ENCODE measurements around the gene DNLZ.
"Not testable (repeated sequence)": the region's sequence is repeated elsewhere in the genome, so short reads cannot be mapped to it uniquely, and the experiment has no call there.

Gene DNLZ
- 1.7 reads per million for total RNA-seq

- peak; percentile 82 for DNase-seq
Observed at GRCh38 chr9:136363106-136363948, at the start of gene DNLZ. TSS of gene DNLZ (minus strand) at chr9:136363744. CDS start at chr9:136363714, 30 bp downstream.

GRCh38 chr9:136412962-136413361 lies 49.4 kb upstream of the DNLZ start:
- no peak for DNase-seq

GRCh38 chr9:136411378-136411777 lies 47.8 kb upstream of the DNLZ start:
- DNase-seq, result no peak

GRCh38 chr9:136410500-136411287 lies 47.1 kb upstream of the DNLZ start, which contains the start of the genes ENTR1 and PMPCA:
TSS of gene ENTR1 (minus strand) at chr9:136410614. CDS start at chr9:136410397, 217 bp downstream.
TSS of gene PMPCA (plus strand) at chr9:136410658. CDS start at chr9:136410669, 11 bp downstream.
- DNase-seq, result peak; percentile 95

GRCh38 chr9:136409557-136410455 lies 46.3 kb upstream of the DNLZ start:
- peak; percentile 16 for DNase-seq

- no peak for DNase-seq
Observed at GRCh38 chr9:136407911-136408310, 44.4 kb upstream of the DNLZ start.

- DNase-seq, result not testable (repeated sequence)
Observed at GRCh38 chr9:136407061-136407460, 43.5 kb upstream of the DNLZ start.

GRCh38 chr9:136405904-136406303 lies 42.4 kb upstream of the DNLZ start:
- not testable (repeated sequence) for DNase-seq

GRCh38 chr9:136405481-136405880 lies 41.9 kb upstream of the DNLZ start:
- DNase-seq, result no peak

- DNase-seq, result no peak
Observed at GRCh38 chr9:136404801-136405136, 41.2 kb upstream of the DNLZ start.

GRCh38 chr9:136403915-136404800 lies 40.6 kb upstream of the DNLZ start:
- peak; percentile 21 for DNase-seq

- peak; percentile 62 for DNase-seq
Observed at GRCh38 chr9:136403538-136403914, 40.0 kb upstream of the DNLZ start.

- DNase-seq, result no peak
Observed at GRCh38 chr9:136402067-136402466, 38.5 kb upstream of the DNLZ start.

GRCh38 chr9:136401173-136401922 lies 37.8 kb upstream of the DNLZ start:
- no peak for DNase-seq

- peak; percentile 81 for DNase-seq
Observed at GRCh38 chr9:136400038-136400834, 36.7 kb upstream of the DNLZ start, which contains the start of gene SNAPC4. TSS of gene SNAPC4 (minus strand) at chr9:136400170. CDS start at chr9:136398428, 1,742 bp downstream.

GRCh38 chr9:136399176-136400037 lies 35.9 kb upstream of the DNLZ start:
- DNase-seq, result no peak

GRCh38 chr9:136398286-136398685 lies 34.7 kb upstream of the DNLZ start:
- DNase-seq, result no peak

- no peak for DNase-seq
Observed at GRCh38 chr9:136397643-136398042, 34.1 kb upstream of the DNLZ start.

- DNase-seq, result no peak
Observed at GRCh38 chr9:136396219-136396515, 32.6 kb upstream of the DNLZ start.

Measured in effector CD4-positive, alpha-beta T cell (primary cell).